Measurements from ENCODE around the gene ADGRL4.
"Not testable (repeated sequence)": the region's sequence is repeated elsewhere in the genome, so short reads cannot be mapped to it uniquely, and the experiment has no call there.

The ADGRL4 gene

GRCh38 chr1:78880223-78880622 is 126.3 kb downstream of the ADGRL4 start:
- TF ChIP-seq, protein P1, sequence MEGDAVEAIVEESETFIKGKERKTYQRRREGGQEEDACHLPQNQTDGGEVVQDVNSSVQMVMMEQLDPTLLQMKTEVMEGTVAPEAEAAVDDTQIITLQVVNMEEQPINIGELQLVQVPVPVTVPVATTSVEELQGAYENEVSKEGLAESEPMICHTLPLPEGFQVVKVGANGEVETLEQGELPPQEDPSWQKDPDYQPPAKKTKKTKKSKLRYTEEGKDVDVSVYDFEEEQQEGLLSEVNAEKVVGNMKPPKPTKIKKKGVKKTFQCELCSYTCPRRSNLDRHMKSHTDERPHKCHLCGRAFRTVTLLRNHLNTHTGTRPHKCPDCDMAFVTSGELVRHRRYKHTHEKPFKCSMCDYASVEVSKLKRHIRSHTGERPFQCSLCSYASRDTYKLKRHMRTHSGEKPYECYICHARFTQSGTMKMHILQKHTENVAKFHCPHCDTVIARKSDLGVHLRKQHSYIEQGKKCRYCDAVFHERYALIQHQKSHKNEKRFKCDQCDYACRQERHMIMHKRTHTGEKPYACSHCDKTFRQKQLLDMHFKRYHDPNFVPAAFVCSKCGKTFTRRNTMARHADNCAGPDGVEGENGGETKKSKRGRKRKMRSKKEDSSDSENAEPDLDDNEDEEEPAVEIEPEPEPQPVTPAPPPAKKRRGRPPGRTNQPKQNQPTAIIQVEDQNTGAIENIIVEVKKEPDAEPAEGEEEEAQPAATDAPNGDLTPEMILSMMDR (IDR thresholded peaks at IDR 0.05; ENCODE audit: low read depth, low read length, missing control alignments) = no peak
- DNase-seq (ENCODE audit: extremely low read depth, low read depth) = no peak
- no peak overlapping the region for H3K4me3 ChIP-seq (replicated peaks; ENCODE audit: low read depth, low read length)

DNA sequence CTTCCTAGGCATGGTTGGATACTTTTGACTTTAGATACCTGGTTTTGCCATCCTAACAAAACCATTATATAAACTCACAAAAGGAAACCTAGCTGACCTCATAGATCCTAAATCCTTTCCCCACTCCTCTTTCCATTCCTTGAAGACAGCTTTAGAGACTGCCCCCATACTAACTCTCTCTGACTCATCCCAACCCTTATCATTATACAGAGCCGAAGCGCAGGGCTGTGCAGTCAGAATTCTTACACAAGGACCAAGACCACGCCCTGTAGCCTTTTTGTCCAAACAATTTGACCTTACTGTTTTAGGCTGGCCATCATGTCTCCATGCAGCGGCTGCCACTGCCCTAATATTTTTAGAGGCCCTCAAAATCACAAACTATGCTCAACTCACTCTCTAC is 130.5 kb downstream of the ADGRL4 start:
- not testable (repeated sequence) for DNase-seq (ENCODE audit: extremely low read depth, low read depth); H3K4me3 ChIP-seq (replicated peaks; ENCODE audit: low read depth, low read length)

DNA sequence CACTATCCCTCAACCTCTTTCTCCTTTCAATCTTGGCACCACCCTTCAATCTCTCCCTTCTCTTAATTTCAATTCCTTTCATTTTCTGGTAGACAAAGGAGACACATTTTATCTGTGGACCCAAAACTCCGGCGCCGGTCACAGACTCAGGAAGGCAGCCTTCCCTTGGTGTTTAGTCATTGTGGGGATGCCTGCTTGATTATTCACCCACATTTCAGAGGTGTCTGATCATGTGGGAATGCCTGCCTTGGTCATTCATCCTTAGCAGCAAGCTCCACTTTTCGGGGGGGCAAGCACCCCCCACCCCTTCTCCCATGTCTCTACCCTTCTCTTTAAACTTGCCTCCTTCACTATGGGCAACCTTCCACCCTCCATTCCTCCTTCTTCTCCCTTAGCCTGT is 133.7 kb downstream of the ADGRL4 start:
- H3K4me3 ChIP-seq (replicated peaks; ENCODE audit: low read depth, low read length); DNase-seq (ENCODE audit: extremely low read depth, low read depth): not testable (repeated sequence)

DNA sequence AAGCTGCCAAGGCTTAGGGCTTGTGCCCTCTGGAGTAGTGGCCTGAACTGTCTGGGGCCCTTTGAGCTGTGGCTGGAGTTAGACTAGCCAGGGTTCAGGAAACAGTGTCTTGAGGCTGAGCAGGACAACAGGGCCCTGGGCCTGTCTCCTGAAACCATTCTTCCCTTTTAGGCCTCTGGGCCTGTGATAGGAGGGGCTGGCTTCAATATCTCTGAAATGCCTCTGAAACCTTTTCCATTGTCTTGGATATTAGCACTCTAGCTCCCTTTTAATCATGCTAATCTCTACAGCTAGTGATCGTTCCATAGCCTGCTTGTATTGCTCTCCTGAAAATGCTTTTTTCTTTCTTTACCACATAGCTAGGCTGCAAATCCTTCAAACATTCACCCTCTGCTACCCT is 135.3 kb downstream of the ADGRL4 start:
- H3K4me3 ChIP-seq (replicated peaks; ENCODE audit: low read depth, low read length) = no peak overlapping the region
- TF ChIP-seq, protein P1 (IDR thresholded peaks at IDR 0.05; ENCODE audit: low read depth, low read length, missing control alignments) = no peak
- no peak for DNase-seq (ENCODE audit: extremely low read depth, low read depth)

- no peak overlapping the region for H3K4me3 ChIP-seq (replicated peaks; ENCODE audit: low read depth, low read length)
- TF ChIP-seq, protein P1 (IDR thresholded peaks at IDR 0.05; ENCODE audit: low read depth, low read length, missing control alignments) = no peak
- DNase-seq (ENCODE audit: extremely low read depth, low read depth) = no peak
Observed at GRCh38 chr1:78869136-78869535, 137.4 kb downstream of the ADGRL4 start.

GRCh38 chr1:78864175-78864574 is 142.4 kb downstream of the ADGRL4 start:
- H3K4me3 ChIP-seq (replicated peaks; ENCODE audit: low read depth, low read length) = no peak overlapping the region
- DNase-seq (ENCODE audit: extremely low read depth, low read depth) = no peak
- TF ChIP-seq, protein P1 (IDR thresholded peaks at IDR 0.05; ENCODE audit: low read depth, low read length, missing control alignments) = no peak

GRCh38 chr1:78856096-78856495 is 150.4 kb downstream of the ADGRL4 start:
- no peak for DNase-seq (ENCODE audit: extremely low read depth, low read depth)
- TF ChIP-seq, protein P1 (IDR thresholded peaks at IDR 0.05; ENCODE audit: low read depth, low read length, missing control alignments) = no peak
- no peak overlapping the region for H3K4me3 ChIP-seq (replicated peaks; ENCODE audit: low read depth, low read length)

DNA sequence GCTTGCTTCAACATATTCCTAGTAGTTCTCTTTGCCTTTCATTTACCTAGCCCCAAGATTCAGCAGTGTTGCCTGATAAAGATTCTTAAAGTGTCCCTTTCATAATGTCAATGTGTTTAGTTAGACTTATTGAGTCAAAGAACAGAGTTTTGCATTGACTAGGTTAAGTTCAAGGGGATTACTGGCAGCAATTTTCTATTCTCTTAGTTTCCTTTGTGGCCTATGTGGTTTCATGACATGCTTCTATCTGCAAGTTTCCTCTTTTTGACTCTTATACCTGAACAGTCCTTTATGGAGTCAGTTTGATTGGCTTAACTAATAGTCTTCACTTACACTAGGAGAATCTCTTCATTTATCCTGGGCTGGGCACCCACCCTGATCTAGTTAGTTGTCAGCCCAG is 151.3 kb downstream of the ADGRL4 start:
- no peak for DNase-seq (ENCODE audit: extremely low read depth, low read depth)
- no peak overlapping the region for H3K4me3 ChIP-seq (replicated peaks; ENCODE audit: low read depth, low read length)
- TF ChIP-seq, protein P1 (IDR thresholded peaks at IDR 0.05; ENCODE audit: low read depth, low read length, missing control alignments) = no peak
